Stimulated activated naive CD4-positive, alpha-beta T cell (primary cell): ENCODE results near the gene PET100.

ENCODE experiments used
- DNase-seq, 6 experiments: peaks; one replicate each; lab custom pipeline; 2025; lab: John Stamatoyannopoulos, UW

Gene PET100

GRCh38 chr19:7612282-7613274 is 17.0 kb upstream of the PET100 start:
- DNase-seq = no peak

GRCh38 chr19:7614859-7615741 is 14.5 kb upstream of the PET100 start:
- no peak for DNase-seq

GRCh38 chr19:7617172-7617571 is 12.4 kb upstream of the PET100 start:
- no peak for DNase-seq

- DNase-seq = no peak
Observed at GRCh38 chr19:7617735-7618134, 11.9 kb upstream of the PET100 start.

- no peak for DNase-seq
Observed at GRCh38 chr19:7618348-7618747, 11.2 kb upstream of the PET100 start.

GRCh38 chr19:7618771-7619510 is 10.7 kb upstream of the PET100 start:
- DNase-seq = no peak

- DNase-seq = no peak
Observed at GRCh38 chr19:7619671-7620441, 9.7 kb upstream of the PET100 start.

GRCh38 chr19:7620442-7621412 is 8.9 kb upstream of the PET100 start:
- DNase-seq = no peak

- no peak for DNase-seq
Observed at GRCh38 chr19:7622933-7623685, 6.5 kb upstream of the PET100 start.

- DNase-seq = no peak
Observed at GRCh38 chr19:7623725-7624603, 5.6 kb upstream of the PET100 start.

GRCh38 chr19:7624810-7625209 is 4.8 kb upstream of the PET100 start:
- no peak for DNase-seq

GRCh38 chr19:7625763-7626372 is 3.7 kb upstream of the PET100 start:
- DNase-seq = no peak

- DNase-seq = no peak
Observed at GRCh38 chr19:7627166-7627565, 2.4 kb upstream of the PET100 start.

GRCh38 chr19:7628589-7629311 is 843 bp upstream of the PET100 start:
- peak in 1 of 6 experiments; percentile 39 for DNase-seq

GRCh38 chr19:7631577-7631976 is 2.0 kb downstream of the PET100 start:
- DNase-seq = no peak

GRCh38 chr19:7632340-7633203 is 3.0 kb downstream of the PET100 start:
- DNase-seq = no peak
